ENCODE results near the gene PXDN. TPM values are rescaled to one million over a fixed set of nuclear protein-coding genes. Genes with fewer than 3 reads are reported as not detected.
"Not testable (repeated sequence)": the region's sequence is repeated elsewhere in the genome, so short reads cannot be mapped to it uniquely, and the experiment has no call there.

Gene PXDN
- total RNA-seq, 2 experiments from 2014 or later, result 0.86 to 1.8 TPM

DNA sequence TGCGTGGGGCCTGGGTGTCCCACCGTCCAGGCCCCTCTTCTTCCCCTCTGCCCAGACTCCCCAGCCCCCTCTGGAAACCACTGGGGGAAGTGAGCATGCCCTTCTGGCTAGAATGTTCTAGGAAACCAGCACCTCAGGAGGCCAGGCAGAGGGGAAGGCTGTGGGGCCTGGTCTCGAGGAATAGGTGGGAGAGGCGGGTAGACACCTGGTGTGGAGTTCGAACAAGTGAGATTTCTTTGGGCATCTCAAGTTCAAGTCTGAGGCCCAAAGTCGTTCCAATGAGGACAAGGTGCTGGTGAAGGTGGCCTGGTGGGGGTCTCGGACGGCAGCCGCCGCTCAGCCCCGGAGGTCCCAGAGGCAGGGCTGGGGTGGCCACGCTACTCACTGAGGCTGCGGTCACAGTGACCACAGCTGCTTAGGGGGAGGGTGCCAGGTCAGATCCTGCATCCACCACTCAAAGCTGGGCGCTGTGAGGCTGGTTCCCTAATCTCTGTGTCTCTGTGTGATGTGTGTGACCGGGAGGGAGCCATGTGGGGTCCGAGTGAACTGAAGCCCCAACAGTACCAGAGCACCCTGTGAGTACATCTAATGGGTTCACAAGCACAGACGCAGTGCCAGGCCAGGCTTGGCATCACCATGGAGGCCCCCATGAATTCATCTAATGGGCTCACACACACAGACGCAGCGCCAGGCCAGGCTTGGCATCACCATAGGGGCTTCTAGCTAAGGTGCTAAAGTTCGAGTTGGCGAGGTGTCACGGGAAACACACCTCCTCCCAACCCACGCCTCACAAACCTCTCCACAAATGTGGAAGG, 26.5 kb upstream of the PXDN start:
- H3K27me3 Mint-ChIP-seq, result peaks cover 3% of the 10 kb centered on the region
- no peak overlapping the region for H3K27ac Mint-ChIP-seq
- no peak overlapping the region for H3K4me3 Mint-ChIP-seq
- no peaks in the 10 kb centered on the region for H3K36me3 Mint-ChIP-seq
- H3K9me3 Mint-ChIP-seq, result no peaks in the 10 kb centered on the region
- POLR2A ChIA-PET, result no interaction called here
- H3K4me1 Mint-ChIP-seq, result no peaks in the 10 kb centered on the region
- peak; percentile 17 for DNase-seq
- ATAC-seq (ENCODE audit: low read depth), result no peak

DNA sequence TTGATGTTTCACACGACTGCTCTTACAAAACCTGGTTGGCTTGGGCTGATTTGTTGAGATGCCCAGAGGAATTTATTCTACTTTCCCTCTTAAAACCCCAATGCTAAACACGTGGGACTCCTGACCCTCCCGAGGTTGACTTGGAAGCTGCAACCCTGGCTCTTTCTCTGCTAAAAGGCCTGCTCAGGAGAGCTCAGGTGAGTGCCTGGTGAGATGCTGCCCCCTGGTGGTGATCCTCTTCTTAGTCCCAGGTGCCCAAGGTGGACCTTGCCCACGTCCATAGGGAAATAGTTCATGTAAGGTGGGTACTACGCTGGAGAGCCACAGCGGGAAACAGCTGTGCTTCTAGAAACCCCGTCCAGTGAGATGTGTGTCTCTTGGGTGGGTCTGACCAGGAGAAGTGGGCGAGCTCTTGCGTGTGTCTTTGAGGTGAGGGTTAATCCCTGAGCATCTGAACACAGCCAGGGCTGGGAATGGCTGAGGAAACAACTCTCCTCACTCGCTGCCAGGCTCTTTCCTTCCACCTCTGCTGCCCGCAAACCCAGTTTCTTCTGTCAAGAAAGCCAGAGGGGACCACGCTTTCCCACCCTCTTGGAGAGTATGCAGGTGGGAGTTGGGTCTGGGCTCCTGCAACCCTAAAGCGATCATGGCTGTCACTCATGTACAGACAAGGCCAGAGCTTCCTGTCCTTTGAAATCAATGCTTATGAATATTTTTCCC, 25.5 kb upstream of the PXDN start:
- POLR2A ChIA-PET, result no interaction called here

DNA sequence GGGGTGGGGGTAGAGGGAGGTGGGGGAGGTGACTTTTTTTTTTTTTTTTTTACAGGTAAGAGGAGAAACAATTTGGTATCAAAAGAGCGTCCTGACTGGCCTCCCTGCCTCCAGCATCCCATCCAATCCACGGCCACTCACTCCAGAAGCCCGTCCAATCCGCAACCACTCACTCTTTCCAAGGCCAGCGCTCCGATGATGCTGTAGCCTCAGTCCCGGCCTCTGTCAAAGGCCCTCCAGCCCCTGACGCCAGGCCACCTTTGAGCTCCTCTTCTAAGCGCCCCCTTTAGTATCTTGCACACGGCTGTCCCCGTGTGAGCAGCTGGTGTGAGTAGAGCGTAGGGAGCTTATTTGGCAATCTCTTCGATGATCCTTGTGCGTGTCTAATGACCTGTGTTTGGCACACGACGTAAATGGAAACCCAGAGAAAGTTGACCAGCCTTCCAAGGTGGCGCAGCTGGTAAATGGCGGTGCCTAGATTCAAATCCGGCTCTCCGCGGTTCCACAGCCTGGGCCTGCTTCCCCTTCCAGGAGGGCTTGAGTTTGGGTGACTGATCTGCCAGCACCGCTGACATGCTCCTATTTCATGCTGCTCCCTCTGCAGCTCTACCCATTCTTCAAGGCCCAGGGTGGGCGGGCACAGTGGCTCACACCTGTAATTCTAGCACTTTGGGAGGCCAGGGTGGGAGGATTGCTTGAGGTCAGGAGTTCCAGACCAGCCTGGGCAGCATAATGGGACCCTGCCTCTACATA, 23.8 kb upstream of the PXDN start:
- no peak for ATAC-seq (ENCODE audit: low read depth)
- Mint-ChIP-seq H3K9me3 (peaks cover 2% of the 10 kb centered on the region), H3K4me3 (no peak overlapping the region), H3K36me3 (no peaks in the 10 kb centered on the region), H3K4me1 (no peaks in the 10 kb centered on the region), H3K27ac (no peak overlapping the region), H3K27me3 (peaks cover 3% of the 10 kb centered on the region)
- no peak for DNase-seq
- POLR2A ChIA-PET, result no interaction called here

More for the DNA sequence above, 25.5 kb upstream of the PXDN start:
- ATAC-seq (ENCODE audit: low read depth) (peak; percentile 47), DNase-seq (peak; percentile 56)
- Mint-ChIP-seq H3K27ac (peak overlapping the region; percentile 70), H3K4me1 (no peaks in the 10 kb centered on the region), H3K36me3 (no peaks in the 10 kb centered on the region), H3K9me3 (peaks cover 2% of the 10 kb centered on the region), H3K27me3 (peaks cover 3% of the 10 kb centered on the region), H3K4me3 (no peak overlapping the region)

DNA sequence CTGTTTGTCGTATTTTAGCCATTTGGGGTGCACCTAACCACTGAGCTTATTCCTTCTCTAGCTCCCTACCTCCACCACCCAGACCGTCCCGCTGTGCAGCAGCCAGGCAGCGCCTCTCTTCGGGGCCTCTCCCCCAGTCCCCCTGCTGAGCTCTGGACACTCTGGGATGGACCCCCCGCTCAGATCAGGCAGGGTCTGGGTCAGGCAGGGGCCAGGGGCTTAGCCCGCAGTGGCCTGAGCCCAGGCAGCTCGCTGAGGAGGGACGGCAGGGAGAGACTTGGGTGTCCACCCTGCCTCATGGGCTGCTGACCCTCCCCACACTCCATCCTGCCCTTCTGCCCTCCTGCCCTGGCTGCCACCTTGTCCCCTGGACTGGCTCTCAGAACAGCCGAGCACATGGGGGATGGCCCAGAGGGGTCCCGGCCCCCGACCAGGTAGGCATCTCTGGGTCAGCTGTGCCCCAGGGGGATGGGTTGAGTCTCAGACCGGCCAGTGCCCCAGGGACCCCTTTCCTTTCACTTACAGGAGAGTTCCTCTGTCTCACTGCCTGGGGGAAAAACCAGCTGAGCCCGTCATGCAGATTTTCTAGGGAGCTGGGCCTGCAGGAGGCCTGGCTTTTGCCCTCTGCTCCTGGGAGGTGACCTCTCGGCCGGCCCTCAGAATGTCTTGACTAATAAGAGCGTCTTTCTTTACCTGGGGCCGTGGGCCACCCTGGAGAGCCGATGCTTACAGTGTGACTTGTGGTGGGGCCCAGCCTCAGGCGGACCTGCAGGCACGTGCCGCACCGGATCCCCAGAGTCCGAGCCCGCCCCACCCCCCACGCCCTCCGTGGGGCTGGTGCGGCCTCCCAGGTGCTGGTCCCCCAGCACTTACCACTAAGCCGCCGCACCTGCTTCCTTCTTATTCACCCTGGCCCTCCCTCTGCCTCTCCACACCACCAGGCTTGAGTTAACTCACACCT, 22.8 kb upstream of the PXDN start:
- Mint-ChIP-seq H3K27ac (no peak overlapping the region), H3K27me3 (peaks cover 7% of the 10 kb centered on the region), H3K9me3 (peaks cover 2% of the 10 kb centered on the region), H3K36me3 (no peaks in the 10 kb centered on the region), H3K4me3 (no peak overlapping the region), H3K4me1 (no peaks in the 10 kb centered on the region)
- ATAC-seq (ENCODE audit: low read depth), result no peak
- DNase-seq, result no peak
- POLR2A ChIA-PET, result no interaction called here

DNA sequence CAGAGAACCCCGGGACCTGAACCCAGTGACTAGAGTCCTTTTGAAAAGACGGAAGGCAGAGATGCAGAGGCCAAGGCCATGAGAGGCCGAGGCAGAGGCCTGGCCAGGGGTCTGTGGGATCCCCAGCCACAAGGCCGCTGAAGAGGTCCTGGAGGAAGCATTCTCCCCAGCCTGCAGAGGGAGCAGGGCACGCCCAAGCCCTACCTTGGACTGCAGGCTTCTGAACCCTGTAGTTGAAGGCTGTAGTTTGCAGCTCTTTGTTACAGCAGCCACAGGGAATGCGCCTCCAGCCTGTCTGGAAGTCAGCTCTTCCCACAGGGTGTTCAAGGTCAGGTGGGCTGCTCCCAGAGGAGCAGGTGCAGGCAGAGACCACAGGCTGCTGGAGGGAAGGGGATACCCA, 22.1 kb upstream of the PXDN start:
- Mint-ChIP-seq H3K27me3 (peaks cover 7% of the 10 kb centered on the region), H3K4me1 (no peaks in the 10 kb centered on the region), H3K9me3 (peaks cover 2% of the 10 kb centered on the region), H3K27ac (no peak overlapping the region), H3K36me3 (no peaks in the 10 kb centered on the region), H3K4me3 (no peak overlapping the region)
- DNase-seq (no peak), ATAC-seq (ENCODE audit: low read depth) (no peak)
- POLR2A ChIA-PET, result no interaction called here

DNA sequence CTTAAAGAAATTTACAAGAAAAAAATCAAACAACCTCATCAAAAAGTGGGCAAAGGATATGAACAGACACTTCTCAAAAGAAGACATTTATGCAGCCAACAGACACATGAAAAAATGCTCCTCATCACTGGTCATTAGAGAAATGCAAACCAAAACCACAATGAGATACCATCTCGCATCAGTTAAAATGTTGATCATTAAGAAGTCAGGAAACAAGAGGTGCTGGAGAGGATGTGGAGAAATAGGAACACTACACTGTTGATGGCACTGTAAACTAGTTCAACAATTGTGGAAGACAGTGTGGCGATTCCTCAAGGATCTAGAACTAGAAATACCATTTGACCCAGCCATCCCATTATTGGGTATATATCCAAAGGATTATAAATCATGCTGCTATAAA, 20.9 kb upstream of the PXDN start:
- H3K36me3 Mint-ChIP-seq; H3K4me3 Mint-ChIP-seq; ATAC-seq (ENCODE audit: low read depth); H3K27ac Mint-ChIP-seq; H3K4me1 Mint-ChIP-seq; H3K9me3 Mint-ChIP-seq; DNase-seq; H3K27me3 Mint-ChIP-seq; POLR2A ChIA-PET: not testable (repeated sequence)

DNA sequence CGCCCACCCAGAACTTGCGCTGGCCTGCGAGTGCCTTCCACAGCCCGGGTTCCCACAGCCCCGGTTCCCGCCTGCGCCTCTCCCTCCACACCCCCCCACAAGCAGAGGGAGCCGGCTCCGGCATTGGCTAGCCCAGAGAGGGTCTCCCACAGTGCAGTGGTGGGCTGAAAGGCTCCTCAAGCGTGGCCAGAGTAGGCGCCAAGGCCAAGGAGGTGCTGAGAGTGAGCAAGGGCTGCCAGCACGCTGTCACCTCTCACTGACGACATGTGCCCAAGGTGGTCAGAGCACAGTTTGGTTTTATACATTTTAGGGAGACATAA, 15.3 kb upstream of the PXDN start:
- Mint-ChIP-seq H3K4me3 (no peak overlapping the region), H3K27ac (no peak overlapping the region), H3K4me1 (no peaks in the 10 kb centered on the region), H3K27me3 (peaks cover 6% of the 10 kb centered on the region), H3K36me3 (peaks cover 5% of the 10 kb centered on the region), H3K9me3 (peaks cover 5% of the 10 kb centered on the region)
- POLR2A ChIA-PET, result no interaction called here
- ATAC-seq (ENCODE audit: low read depth), result no peak
- no peak for DNase-seq

DNA sequence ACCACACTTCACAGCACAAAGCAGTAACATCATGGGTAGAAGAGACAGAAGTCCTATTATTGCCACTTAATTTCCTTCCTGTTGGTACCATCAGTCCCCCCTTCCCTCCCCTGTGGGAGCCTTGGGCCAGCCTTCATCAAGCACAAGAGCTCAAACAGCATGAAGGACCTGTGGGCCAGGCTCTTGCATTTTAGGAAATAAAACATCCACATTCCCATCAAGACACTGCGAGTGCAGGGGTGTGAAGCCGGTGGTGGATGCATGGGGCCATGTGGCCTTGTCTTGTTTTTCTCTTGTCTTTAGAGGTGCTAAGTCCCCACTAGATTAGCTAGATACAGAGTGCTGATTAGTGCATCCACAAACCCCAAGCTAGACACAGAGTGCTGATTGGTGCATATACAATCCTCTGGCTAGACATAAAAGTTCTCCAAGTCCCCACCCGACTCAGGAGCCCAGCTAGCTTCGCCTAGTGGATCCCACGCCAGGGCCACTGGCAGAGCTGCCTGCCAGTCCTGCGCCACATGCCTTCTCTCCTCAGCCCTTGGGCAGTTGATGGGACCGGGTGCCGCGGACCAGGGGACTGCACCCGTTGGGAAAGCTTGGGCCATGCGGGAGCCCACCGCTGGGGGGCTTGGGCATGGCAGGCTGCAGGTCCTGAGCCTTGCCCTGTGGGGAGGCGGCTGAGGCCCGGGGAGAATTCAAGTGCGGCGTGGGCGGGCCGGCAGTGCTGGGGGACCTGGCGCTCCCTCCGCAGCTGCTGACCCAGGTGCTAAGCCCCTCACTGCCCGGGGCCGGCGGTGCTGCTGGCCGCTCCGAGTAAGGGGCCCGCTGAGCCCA, 14.7 kb upstream of the PXDN start:
- Mint-ChIP-seq H3K36me3 (peaks cover 5% of the 10 kb centered on the region), H3K9me3 (peaks cover 8% of the 10 kb centered on the region), H3K4me1 (no peaks in the 10 kb centered on the region), H3K4me3 (no peak overlapping the region), H3K27me3 (peaks cover 6% of the 10 kb centered on the region), H3K27ac (no peak overlapping the region)
- DNase-seq (peak; percentile 5), ATAC-seq (ENCODE audit: low read depth) (no peak)
- POLR2A ChIA-PET, result no interaction called here

DNA sequence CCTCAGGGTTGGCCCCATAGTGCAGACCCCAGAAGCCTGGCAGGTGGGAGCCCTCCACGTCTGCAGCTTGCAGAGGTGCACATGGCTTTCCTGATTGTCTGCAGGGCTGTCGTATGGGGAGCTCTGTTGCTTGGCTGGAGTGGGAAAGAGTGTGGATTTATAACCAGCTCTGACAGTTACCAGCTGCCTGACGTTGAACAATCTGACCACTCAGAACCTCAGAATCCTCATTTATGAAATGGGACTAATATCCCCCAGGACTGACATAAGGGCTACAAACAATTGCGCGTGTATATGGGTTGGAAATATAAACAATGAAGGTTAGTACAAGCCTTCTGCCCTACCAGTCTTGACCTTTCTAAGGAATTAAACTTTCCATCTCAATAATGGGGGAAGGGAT, 13.9 kb upstream of the PXDN start:
- ATAC-seq (ENCODE audit: low read depth) (no peak), DNase-seq (peak; percentile 1)
- Mint-ChIP-seq H3K9me3 (peaks cover 8% of the 10 kb centered on the region), H3K27ac (no peak overlapping the region), H3K4me1 (no peaks in the 10 kb centered on the region), H3K4me3 (no peak overlapping the region), H3K27me3 (peaks cover 6% of the 10 kb centered on the region), H3K36me3 (peaks cover 5% of the 10 kb centered on the region)
- POLR2A ChIA-PET, result no interaction called here

DNA sequence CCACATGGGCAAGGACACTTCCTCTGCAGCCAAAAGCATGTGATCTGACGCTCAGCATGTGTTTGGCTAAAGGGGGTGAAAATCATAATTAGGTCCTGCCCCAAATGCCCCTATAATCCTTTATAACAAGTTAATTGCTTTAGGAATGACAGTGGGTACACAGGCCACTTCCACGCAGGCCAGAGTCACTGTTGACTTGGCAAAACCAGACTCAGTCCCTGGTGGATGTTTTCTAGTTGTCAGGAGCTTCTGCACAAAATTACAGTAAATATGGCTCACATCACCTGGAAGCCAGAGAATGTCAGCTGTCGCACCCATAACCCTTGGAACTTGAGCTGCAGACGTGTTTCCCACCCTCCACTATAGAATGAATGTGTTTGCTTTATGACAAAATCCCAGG, 13.3 kb upstream of the PXDN start:
- H3K9me3 Mint-ChIP-seq, result peaks cover 8% of the 10 kb centered on the region
- no peak for ATAC-seq (ENCODE audit: low read depth)
- no peak overlapping the region for H3K27ac Mint-ChIP-seq

DNA sequence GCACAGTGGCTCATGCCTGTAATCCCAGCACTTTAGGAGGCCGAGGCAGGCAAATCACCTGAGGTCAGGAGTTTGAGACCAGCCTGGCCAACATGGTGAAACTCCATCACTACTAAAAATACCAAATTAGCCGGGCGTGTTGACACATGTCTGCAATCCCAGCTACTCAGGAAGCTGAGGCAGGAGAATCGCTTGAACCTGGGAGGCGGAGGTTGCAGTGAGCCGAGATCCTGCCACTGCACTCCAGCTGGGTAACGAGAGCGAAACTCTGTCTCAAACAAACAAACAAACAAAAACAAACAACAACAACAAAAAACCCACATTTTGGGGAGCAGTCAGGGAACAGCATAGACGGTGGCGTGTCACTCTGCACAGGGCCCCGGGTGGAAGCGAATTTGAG, 12.8 kb upstream of the PXDN start:
- H3K36me3 Mint-ChIP-seq; H3K27ac Mint-ChIP-seq; H3K27me3 Mint-ChIP-seq; DNase-seq; POLR2A ChIA-PET; H3K4me3 Mint-ChIP-seq; H3K4me1 Mint-ChIP-seq; ATAC-seq (ENCODE audit: low read depth); H3K9me3 Mint-ChIP-seq: not testable (repeated sequence)

More for the DNA sequence above, 13.3 kb upstream of the PXDN start:
- no peak for DNase-seq
- Mint-ChIP-seq H3K4me1 (no peaks in the 10 kb centered on the region), H3K4me3 (no peak overlapping the region), H3K27me3 (peaks cover 4% of the 10 kb centered on the region), H3K36me3 (peaks cover 5% of the 10 kb centered on the region)
- POLR2A ChIA-PET, result no interaction called here

DNA sequence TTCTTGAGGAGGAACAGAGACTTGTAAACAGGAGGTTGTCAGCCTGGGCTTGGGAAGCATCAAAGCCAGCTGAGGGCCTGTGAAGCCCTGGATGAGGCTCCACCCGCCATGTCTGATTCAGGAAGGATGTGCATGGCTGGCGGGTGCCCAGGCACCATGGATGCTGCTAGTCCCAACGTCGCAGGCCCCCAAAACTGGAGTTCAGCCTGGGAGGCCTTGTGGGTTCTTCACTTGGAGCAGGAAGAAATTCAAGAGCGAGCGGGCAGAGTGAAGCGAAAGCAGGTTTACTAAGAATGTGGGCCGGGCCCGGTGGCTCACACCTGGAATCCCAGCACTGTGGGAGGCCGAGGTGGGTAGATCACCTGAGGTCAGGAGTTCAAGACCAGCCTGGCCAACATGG, 12.1 kb upstream of the PXDN start:
- Mint-ChIP-seq H3K27me3 (peaks cover 2% of the 10 kb centered on the region), H3K9me3 (peaks cover 8% of the 10 kb centered on the region), H3K4me1 (no peaks in the 10 kb centered on the region), H3K27ac (no peak overlapping the region), H3K36me3 (peaks cover 5% of the 10 kb centered on the region), H3K4me3 (no peak overlapping the region)
- ATAC-seq (ENCODE audit: low read depth), result no peak
- POLR2A ChIA-PET, result no interaction called here
- DNase-seq, result no peak

Data from activated naive CD8-positive, alpha-beta T cell treated with anti-CD3 and anti-CD28 coated beads, Interleukin-2, amount 10 ng/mL, durations not matched to agents 7 days and 5 days (primary cell).